Tibial nerve (tissue), 4 donors: Measurements from ENCODE around the gene CPEB1. TPM values are rescaled to one million over a fixed set of nuclear protein-coding genes. Genes with fewer than 3 reads are reported as not detected.

Experiments
- DNase-seq, 2 donors: peaks; one replicate each; pipeline ENCODE4 v3.0.0-alpha.2; 2019; ENCODE audit warnings: low spot score in 2 of 2
- H3K27ac ChIP-seq, 4 donors: fragments of 200-600 bp; sonication (generic) in 3 of 4; one replicate each; pipeline ENCODE4 v1.5.1; 2017 to 2019; ENCODE audit warnings: mild to moderate bottlenecking in 1 of 4
- H3K27me3 ChIP-seq, 2 donors: fragments of 200-600 bp; sonication (generic) in 1 of 2; one replicate each; pipeline versions ENCODE4 v1.5.1 to v1.6.0; 2017 to 2019
- H3K36me3 ChIP-seq, 3 donors: fragments of 200-600 bp; sonication (generic); one replicate each; pipeline ENCODE4 v1.5.1; 2018 to 2019
- H3K4me1 ChIP-seq, 4 donors: fragments of 200-600 bp; sonication (generic) in 3 of 4; one replicate each; pipeline ENCODE4 v1.5.1; 2017 to 2019
- H3K4me3 ChIP-seq, 4 donors: fragments of 200-600 bp; sonication (generic) in 3 of 4; one replicate each; pipeline ENCODE4 v1.5.1; 2017 to 2019; ENCODE audit warnings: mild to moderate bottlenecking in 1 of 4, moderate library complexity in 1 of 4
- H3K9me3 ChIP-seq, 4 donors: fragments of 200-600 bp; sonication (generic) in 3 of 4; one replicate each; pipeline ENCODE4 v1.5.1; 2017 to 2019
- CTCF ChIP-seq, 5 experiments: fragments of 200-600 bp in 3 of 5; fragments of 450-650 bp in 2 of 5; sonication (generic) in 3 of 5; IDR thresholded peaks; one replicate each; pipeline ENCODE4 v1.5.1; 2016 to 2019; ENCODE audit warnings: antibody characterized with exemption in 5 of 5, mild to moderate bottlenecking in 3 of 5, moderate library complexity in 2 of 5
- EP300 ChIP-seq, 2 donors: sonication (generic); formaldehyde crosslinking; IDR thresholded peaks; one replicate each; pipeline ENCODE4 v1.6.1; 2017; ENCODE audit warnings: antibody characterized with exemption in 2 of 2, mild to moderate bottlenecking in 1 of 2
- POLR2A ChIP-seq, 2 donors: fragments of 450-650 bp; IDR thresholded peaks; one replicate each; pipeline ENCODE4 v1.6.1; 2017; ENCODE audit warnings: antibody characterized with exemption in 2 of 2, mild to moderate bottlenecking in 2 of 2, moderate library complexity in 2 of 2
- WGBS, 2 donors: methylation state at CpG; one replicate each; pipeline ENCODE4 v1.1.5; 2018; 5-methylcytosine and 5-hydroxymethylcytosine counted together
- total RNA-seq, 4 donors: library from RNA; depleted of rRNA; stranded (reverse); fragments of >200 nt; gene quantifications; one replicate each; pipeline ENCODE4 v1.1.0, GENCODE V29; 2016

CPEB1 gene
- total RNA-seq, 4 donors from 2014 or later, result 16.2 to 29.5 (median 23.0) TPM

DNA sequence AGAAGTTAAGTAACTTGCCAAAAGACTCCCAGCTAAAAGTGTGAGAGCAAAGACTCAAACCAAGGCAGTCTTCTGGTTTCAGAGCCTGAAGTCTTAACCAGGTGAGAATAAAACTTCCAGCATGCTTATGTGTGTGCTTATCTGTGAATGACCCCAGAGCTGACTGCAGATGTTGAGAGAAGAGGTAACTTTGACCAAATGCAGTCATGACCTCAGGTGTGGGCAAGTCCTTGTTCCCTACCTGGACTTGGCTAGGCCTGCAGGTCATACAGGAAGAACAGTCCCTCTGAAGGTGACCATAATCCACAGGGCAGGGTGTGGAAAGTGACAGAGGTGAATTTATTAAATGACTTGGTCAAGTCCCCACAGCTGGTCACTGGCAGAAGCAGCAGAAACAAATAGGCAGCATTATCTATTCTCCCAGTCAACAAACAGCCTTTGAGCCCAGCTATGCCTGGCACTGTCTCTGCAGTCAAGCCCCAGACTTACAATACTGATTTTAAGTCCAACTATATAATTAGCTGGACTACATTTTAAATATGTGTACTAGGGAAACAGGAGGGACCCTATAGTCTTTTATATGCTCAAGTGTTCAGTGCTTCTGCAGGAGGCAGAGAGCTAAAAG is 3.0 kb upstream of the CPEB1 start:
- no peak for TF ChIP-seq CTCF (IDR thresholded peaks at IDR 0.05)
- Histone ChIP-seq H3K27me3 (peaks cover 0 to 17% of the 10 kb centered on the region in 2 donors), H3K4me1 (peaks cover 0 to 29% (median 16%) of the 10 kb centered on the region in 4 donors), H3K9me3 (no peaks in the 10 kb centered on the region), H3K4me3 (no peak overlapping the region), H3K27ac (no peak overlapping the region), H3K36me3 (no peaks in the 10 kb centered on the region)
- DNase-seq, result no peak

DNA sequence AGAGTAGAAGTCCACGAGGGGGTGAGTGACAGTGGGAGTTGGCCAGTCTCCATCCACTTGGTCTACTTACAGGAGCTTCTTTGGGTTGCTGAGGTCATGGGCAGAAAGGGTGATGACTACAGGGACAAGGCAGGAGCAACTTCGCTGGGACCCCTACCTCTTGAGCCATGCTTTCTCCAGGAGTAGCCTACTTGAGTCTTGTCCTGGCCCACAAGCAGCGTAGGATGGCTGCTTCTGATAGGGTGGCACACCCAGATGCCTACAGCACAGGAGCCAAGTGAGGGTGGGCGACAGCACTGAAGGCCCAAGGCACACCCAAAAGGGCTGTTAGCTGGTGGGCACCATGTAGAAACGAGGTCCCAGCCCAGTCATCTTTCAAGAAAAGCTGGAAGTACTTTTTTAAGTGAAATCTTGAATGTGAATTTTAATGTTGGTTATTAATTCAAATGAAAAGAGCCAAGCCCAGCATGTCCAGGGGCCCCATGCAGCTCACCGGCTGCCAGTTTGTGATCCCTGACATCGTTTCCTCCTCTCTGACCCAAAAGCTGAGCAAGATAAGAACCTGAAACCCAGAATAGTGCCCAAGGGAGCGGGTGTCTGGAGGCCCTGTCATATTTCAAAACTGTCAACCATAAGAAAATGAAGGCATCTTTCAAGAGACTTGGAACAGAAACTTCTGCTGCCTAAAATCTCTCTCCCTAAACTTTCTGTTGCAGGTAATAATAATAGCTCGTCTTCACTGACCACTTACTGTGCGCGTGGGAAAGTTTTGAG is 2.2 kb upstream of the CPEB1 start:
- no peaks in the 10 kb centered on the region for H3K9me3 ChIP-seq
- peaks cover 0 to 20% of the 10 kb centered on the region in 2 donors for H3K27me3 ChIP-seq
- no peak overlapping the region for H3K4me3 ChIP-seq
- H3K4me1 ChIP-seq, result peaks cover 0 to 31% (median 16%) of the 10 kb centered on the region in 4 donors
- no peak for TF ChIP-seq CTCF (IDR thresholded peaks at IDR 0.05)
- no peak for TF ChIP-seq EP300 (IDR thresholded peaks at IDR 0.05)
- TF ChIP-seq POLR2A (IDR thresholded peaks at IDR 0.05), result no peak
- H3K36me3 ChIP-seq, result no peaks in the 10 kb centered on the region
- peak overlapping the region in 1 of 4 donors; percentile 89 for H3K27ac ChIP-seq
- DNase-seq, result no peak
- 80 to 81% methylated on average over 11 of the region's 11 CpGs for WGBS, 2 donors

DNA sequence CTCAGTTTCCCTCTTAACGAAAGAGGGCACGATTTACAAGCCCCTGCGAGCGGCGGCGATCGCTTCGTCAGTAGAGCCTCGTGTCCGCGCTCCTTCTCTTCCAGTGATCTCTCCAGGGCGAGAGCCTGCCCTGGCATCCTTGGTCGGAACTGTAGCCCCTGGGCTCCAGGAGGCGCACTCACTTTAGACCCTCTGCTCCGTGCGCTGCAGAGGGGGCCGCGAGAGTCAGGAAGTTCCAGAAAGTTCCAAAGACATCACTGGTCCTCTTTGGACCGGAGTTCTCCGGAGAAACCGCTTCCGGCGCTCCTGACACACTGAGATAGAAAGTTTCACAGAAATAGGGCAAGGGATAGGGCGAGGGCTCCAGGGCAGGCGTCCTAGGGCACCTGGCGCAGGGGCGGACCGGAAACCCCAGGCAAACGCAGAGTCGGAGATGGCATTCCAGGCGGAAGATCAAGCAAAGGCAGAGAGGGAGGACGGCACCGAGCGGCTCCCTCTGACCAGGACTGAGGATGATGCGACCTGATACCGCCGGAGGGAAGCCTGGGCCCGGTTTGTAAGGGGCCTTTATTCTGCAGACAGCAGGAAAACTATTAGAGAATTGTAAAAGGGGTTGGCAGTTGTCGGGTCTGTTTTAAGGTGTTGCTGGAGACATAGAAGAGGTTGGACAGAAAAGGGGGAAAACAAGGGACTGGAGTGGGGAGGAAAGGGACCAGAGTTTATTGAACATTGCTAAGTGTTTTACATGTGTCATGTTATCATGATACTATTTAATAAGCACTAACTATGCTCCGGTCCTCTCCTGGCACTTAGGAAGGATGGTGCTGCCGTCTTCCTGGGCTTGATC is 1.3 kb upstream of the CPEB1 start:
- Histone ChIP-seq H3K9me3 (no peaks in the 10 kb centered on the region), H3K27me3 (peaks cover 0 to 20% of the 10 kb centered on the region in 2 donors), H3K4me1 (peaks cover 0 to 40% (median 16%) of the 10 kb centered on the region in 4 donors), H3K4me3 (peak overlapping the region; percentile 40 to 82 (median 60)), H3K36me3 (no peaks in the 10 kb centered on the region), H3K27ac (peak overlapping the region; percentile 44 to 89 (median 60))
- WGBS, 2 donors, result 20% methylated on average over 36 to 41 of the region's 41 CpGs
- TF ChIP-seq CTCF (IDR thresholded peaks at IDR 0.05) (no peak), EP300 (IDR thresholded peaks at IDR 0.05) (no peak), POLR2A (IDR thresholded peaks at IDR 0.05) (no peak)
- DNase-seq, result no peak

GRCh38 chr15:82647835-82648256 is 683 bp upstream of the CPEB1 start:
- H3K27ac ChIP-seq, result peak overlapping the region; percentile 44 to 89 (median 60)
- WGBS, 2 donors, result 0 to 3% methylated on average over 11 to 16 of the region's 49 CpGs
- DNase-seq, result no peak

More at GRCh38 chr15:82647835-82648256, 683 bp upstream of the CPEB1 start:
- Histone ChIP-seq H3K36me3 (no peaks in the 10 kb centered on the region), H3K4me1 (peaks cover 0 to 41% (median 16%) of the 10 kb centered on the region in 4 donors), H3K9me3 (no peaks in the 10 kb centered on the region), H3K27me3 (peaks cover 0 to 20% of the 10 kb centered on the region in 2 donors), H3K4me3 (peak overlapping the region; percentile 40 to 82 (median 60))
- TF ChIP-seq CTCF (IDR thresholded peaks at IDR 0.05), result no peak
- TF ChIP-seq EP300 (IDR thresholded peaks at IDR 0.05), result no peak
- no peak for TF ChIP-seq POLR2A (IDR thresholded peaks at IDR 0.05)
